ENCODE results near the gene MYO18A.
"Not testable (repeated sequence)": the region's sequence is repeated elsewhere in the genome, so short reads cannot be mapped to it uniquely, and the experiment has no call there.

The MYO18A gene

GRCh38 chr17:29102741-29103181 is 77.4 kb downstream of the MYO18A start:
- DNase-seq (ENCODE audit: low read depth in 2 of 2), result no peak

GRCh38 chr17:29102046-29102445 is 78.2 kb downstream of the MYO18A start:
- DNase-seq (ENCODE audit: low read depth in 2 of 2), result no peak

- DNase-seq (ENCODE audit: low read depth in 2 of 2), result no peak
Observed at GRCh38 chr17:29100296-29100695, 79.9 kb downstream of the MYO18A start.

GRCh38 chr17:29099527-29099926 is 80.7 kb downstream of the MYO18A start:
- DNase-seq (ENCODE audit: low read depth in 2 of 2), result no peak

- no peak for DNase-seq (ENCODE audit: low read depth in 2 of 2)
Observed at GRCh38 chr17:29096094-29096493, 84.1 kb downstream of the MYO18A start.

- DNase-seq (ENCODE audit: low read depth in 2 of 2), result no peak
Observed at GRCh38 chr17:29095439-29095838, 84.8 kb downstream of the MYO18A start.

- no peak for DNase-seq (ENCODE audit: low read depth in 2 of 2)
Observed at GRCh38 chr17:29094101-29094708, 86.0 kb downstream of the MYO18A start.

GRCh38 chr17:29093090-29093871 is 86.9 kb downstream of the MYO18A start:
- DNase-seq (ENCODE audit: low read depth in 2 of 2), result no peak

GRCh38 chr17:29091606-29092289 is 88.5 kb downstream of the MYO18A start:
- DNase-seq (ENCODE audit: low read depth in 2 of 2), result no peak

- no peak for DNase-seq (ENCODE audit: low read depth in 2 of 2)
Observed at GRCh38 chr17:29090750-29091605, 89.2 kb downstream of the MYO18A start.

- DNase-seq (ENCODE audit: low read depth in 2 of 2), result no peak
Observed at GRCh38 chr17:29090108-29090507, 90.1 kb downstream of the MYO18A start.

GRCh38 chr17:29089601-29090044 is 90.6 kb downstream of the MYO18A start:
- DNase-seq (ENCODE audit: low read depth in 2 of 2), result no peak

- not testable (repeated sequence) for DNase-seq (ENCODE audit: low read depth in 2 of 2)
Observed at GRCh38 chr17:29088782-29089181, 91.4 kb downstream of the MYO18A start.

GRCh38 chr17:29086628-29087332 is 93.4 kb downstream of the MYO18A start:
- no peak for DNase-seq (ENCODE audit: low read depth in 2 of 2)

- no peak for DNase-seq (ENCODE audit: low read depth in 2 of 2)
Observed at GRCh38 chr17:29085223-29085622, 95.0 kb downstream of the MYO18A start.

GRCh38 chr17:29084541-29085146 is 95.6 kb downstream of the MYO18A start:
- DNase-seq (ENCODE audit: low read depth in 2 of 2), result no peak

- DNase-seq (ENCODE audit: low read depth in 2 of 2), result no peak
Observed at GRCh38 chr17:29080965-29081364, 99.2 kb downstream of the MYO18A start.

- no peak for DNase-seq (ENCODE audit: low read depth in 2 of 2)
Observed at GRCh38 chr17:29080323-29080722, 99.9 kb downstream of the MYO18A start.

GRCh38 chr17:29079887-29080286 is 100.3 kb downstream of the MYO18A start:
- no peak for DNase-seq (ENCODE audit: low read depth in 2 of 2)

- no peak for DNase-seq (ENCODE audit: low read depth in 2 of 2)
Observed at GRCh38 chr17:29079433-29079832, 100.8 kb downstream of the MYO18A start.
